Stimulated activated CD8-positive, alpha-beta memory T cell treated with anti-CD3 and anti-CD28 coated beads, Interleukin-15, amount 100 ng/mL, for 4 hours (primary cell): Measurements from ENCODE around the gene IQCB1.
"Not testable (repeated sequence)": the region's sequence is repeated elsewhere in the genome, so short reads cannot be mapped to it uniquely, and the experiment has no call there.

ENCODE experiments used
- DNase-seq, 2 donors: peaks; one replicate each; pipeline ENCODE4 v3.0.0-alpha.2; 2020; ENCODE audit warnings: low read depth in 2 of 2

Gene IQCB1

DNA sequence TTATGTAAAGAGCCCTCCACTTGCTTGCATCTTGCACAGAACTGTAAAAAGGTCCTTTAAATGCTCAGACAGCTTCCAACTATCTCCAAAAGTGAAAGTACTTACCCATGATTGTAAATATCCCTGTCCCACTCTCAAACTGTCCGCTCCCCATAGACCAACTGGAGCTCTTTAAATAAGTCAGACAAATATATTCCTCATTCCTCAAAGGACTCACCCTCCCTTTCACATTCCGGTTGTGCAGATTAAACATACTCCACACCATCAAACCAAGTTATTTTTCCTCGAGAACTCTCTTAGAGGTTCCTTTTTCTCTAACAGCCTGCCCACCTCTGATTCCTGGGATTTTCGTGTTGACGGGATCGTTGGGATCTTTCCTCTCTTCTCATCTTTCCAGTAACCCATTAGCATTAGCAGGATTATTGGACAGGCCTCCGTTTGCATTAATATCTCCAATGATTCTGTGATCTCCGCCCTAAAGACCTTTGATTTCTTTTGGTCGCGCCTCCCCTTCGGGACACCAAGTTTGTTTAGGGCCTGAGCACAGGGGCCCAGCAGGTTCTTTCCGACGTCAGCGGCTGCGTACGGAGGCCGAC lies 86.1 kb downstream of the IQCB1 start:
- peak in 1 of 2 donors; percentile 0 for DNase-seq

DNA sequence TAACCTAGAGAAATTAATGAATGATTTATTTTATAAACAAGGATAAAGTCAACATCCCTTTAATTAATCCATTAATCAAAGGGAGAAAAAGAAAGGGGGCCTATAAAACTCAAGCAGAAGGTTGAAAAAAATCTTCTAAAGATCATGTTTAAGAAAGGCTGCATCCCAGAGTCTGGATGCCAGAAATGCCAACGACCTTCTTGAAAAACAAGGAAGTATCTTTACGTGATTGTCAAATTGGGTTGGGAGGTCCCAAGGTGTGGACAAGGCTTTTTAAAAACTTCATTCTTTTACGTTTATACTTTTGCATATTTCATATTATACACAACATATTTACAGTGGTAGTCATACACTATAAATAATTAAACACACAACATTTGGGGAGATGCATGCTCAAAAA lies 86.9 kb downstream of the IQCB1 start:
- DNase-seq, result no peak

DNA sequence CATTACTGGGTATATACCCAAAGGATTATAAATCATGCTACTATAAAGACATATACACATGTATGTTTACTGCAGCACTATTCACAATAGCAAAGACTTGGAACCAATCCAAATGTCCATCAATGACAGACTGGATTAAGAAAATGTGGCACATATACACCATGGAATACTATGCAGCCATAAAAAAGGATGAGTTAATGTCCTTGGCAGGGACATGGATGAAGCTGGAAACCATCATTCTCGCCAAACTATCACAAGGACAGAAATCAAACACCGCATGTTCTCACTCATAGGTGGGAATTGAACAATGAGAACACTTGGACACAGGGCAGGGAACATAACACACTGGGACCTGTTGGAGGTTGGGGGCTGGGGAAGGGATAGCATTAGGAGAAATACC lies 91.8 kb downstream of the IQCB1 start:
- not testable (repeated sequence) for DNase-seq

GRCh38 chr3:121740896-121741295 lies 94.0 kb downstream of the IQCB1 start:
- DNase-seq, result no peak

DNA sequence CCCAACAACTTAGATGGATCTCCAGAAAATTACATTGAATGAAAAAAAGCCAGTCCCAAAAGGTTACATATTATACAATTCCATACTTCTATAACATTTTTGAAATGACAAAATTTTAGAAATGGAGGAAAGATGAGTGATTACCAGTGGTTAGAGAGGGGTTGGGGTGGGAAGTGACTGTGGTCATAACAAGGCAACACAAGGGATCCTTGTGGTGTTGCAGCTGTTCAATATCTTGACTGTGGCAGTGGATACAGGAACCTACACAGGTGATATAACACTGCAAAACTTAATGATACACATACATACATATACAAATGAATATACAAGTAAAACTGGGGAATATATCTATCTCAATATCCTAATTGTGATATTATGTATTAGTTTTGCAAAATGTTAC lies 95.0 kb downstream of the IQCB1 start:
- no peak for DNase-seq

GRCh38 chr3:121737644-121738043 lies 97.2 kb downstream of the IQCB1 start:
- DNase-seq, result no peak

- no peak for DNase-seq
Observed at GRCh38 chr3:121736112-121736511, 98.7 kb downstream of the IQCB1 start.

DNA sequence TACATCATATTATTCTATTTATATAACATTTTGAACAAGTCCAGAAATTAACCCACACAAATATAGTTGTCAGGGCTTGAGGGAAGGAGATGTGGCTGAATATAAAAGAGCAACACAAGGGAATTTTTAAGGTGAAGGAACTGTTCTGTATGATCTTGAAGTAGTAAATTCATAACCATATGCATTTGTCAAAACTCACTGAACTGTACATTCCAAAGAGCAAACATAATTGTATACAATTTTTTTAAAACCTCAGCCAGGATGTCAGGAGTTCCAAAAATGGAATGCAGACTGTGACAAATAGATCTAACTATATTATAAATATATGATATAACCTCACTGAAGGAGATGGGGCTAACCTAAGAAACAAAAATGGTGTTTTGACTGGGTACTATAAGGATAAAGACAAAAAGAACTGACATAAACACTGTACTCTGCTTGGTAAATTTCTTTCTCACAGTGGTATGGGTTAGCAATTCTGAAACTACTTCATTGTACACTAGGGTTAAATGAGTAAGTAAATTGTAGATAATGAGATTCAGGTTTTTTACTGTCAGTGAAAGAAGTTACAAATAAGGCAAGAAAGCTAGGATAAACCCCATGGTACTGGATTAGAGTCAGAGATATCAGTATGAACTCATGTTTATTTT lies 99.7 kb downstream of the IQCB1 start:
- no peak for DNase-seq

- no peak for DNase-seq
Observed at GRCh38 chr3:121730940-121731687, 103.7 kb downstream of the IQCB1 start.

DNA sequence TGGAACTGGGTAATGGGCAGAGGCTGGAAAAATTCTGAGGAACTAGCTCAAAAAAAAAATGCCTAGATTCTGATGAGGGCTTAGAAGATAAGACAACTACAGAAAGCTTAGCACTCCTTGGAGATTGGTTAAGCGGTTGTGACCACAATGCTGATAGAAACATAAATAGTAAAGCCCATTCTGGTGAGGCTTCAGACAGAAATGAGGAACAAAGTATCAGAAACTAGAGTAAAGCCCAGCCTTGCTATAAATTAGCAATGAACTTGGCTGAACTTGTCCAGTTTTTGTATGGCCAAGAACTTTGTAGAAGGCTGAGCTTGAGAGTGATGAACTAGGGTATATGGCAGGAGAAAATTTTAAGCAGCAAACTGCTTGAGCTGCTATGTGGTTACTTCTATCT lies 110.7 kb downstream of the IQCB1 start:
- DNase-seq, result no peak

DNA sequence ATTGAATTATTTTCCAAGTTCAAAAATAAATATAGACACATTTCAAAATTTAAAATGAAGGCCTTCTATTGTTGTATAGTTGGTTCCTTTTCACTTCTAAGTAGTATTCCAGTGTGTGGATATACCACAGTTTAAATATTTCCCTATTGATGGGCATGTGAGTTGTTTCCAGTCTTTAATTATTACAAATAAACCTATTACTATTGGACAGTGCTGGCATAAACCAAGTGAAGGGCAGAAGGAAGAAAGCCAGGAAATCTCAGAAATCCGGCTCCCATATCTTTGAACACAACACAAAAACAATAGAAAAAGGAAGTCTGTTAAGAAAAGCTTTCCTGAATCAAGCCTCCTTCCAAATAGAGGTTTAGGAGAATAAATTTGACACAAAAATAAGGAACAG lies 111.4 kb downstream of the IQCB1 start:
- no peak for DNase-seq

- DNase-seq, result no peak
Observed at GRCh38 chr3:121722411-121722810, 112.4 kb downstream of the IQCB1 start.

GRCh38 chr3:121720163-121720562 lies 114.7 kb downstream of the IQCB1 start:
- DNase-seq, result no peak
